Measurements from ENCODE around the gene DMD. TPM values are rescaled to one million over a fixed set of nuclear protein-coding genes. Genes with fewer than 3 reads are reported as not detected.

The DMD gene
- total and polyA plus RNA-seq, 2 donors (not counting 1 experiment from before 2014, with no cell fraction given) = 2.0 to 51.8 TPM

DNA sequence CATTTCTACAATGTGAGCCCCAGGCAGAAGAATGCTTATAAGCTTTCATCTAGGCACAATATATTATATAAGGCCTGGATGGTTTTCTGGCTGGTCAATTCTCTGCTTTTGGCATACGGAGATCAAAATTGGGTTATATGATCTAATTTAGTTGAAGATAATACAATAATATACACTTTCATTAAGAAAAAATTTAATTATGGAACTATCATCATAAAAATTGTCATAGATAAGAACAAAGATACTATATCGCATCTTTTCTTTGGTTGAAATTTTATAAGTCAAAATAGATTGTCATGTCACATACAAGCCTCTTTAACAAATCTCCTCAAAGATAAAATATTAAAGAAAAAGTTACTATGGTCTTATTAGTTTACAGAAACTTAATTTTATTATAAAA, 17.1 kb downstream of the DMD start:
- no peak overlapping the region for H3K4me3 Mint-ChIP-seq
- no peaks in the 10 kb centered on the region for H3K79me2 ChIP-seq (ENCODE audit: control insufficient read depth, insufficient read depth, low read length)
- WGBS (ENCODE audit: insufficient coverage) = no CpG with 5 or more reads among the region's 2 CpGs
- H3K4me3 ChIP-seq (ENCODE audit: control extremely low read depth in 1 of 5, extremely low read depth in 1 of 5, insufficient read depth in 1 of 5, low read depth in 2 of 5, low read length in 4 of 5) = no peak overlapping the region
- no peaks in the 10 kb centered on the region for H3K36me3 ChIP-seq (replicated peaks in 1 of 2; ENCODE audit: control extremely low read depth in 1 of 2, control insufficient read depth in 1 of 2, extremely low read depth in 1 of 2, insufficient read depth in 2 of 2, low read length in 1 of 2)
- intact Hi-C loops (cut with micrococcal nuclease) = no loop called here
- no peaks in the 10 kb centered on the region for H3K27me3 ChIP-seq (replicated peaks in 1 of 4; ENCODE audit: control extremely low read depth in 1 of 4, control insufficient read depth in 3 of 4, insufficient read depth in 4 of 4, low read length in 3 of 4)
- ATAC-seq (ENCODE audit: low read depth) (no peak), DNase-seq (no peak)
- H3K4me1 Mint-ChIP-seq = no peaks in the 10 kb centered on the region
- ChIA-PET CTCF (no interaction called here), POLR2A (no interaction called here)
- H3K27ac Mint-ChIP-seq = no peak overlapping the region
- H4K20me1 ChIP-seq (ENCODE audit: control insufficient read depth, insufficient read depth, low read length, poor library complexity, severe bottlenecking) = no peaks in the 10 kb centered on the region
- no peak overlapping the region for H2AFZ ChIP-seq (ENCODE audit: insufficient read depth, low read depth, low read length, poor library complexity, severe bottlenecking)
- H3K4me1 ChIP-seq (ENCODE audit: control insufficient read depth in 2 of 2, insufficient read depth in 2 of 2, low read length in 2 of 2) = no peaks in the 10 kb centered on the region
- no peak overlapping the region for H3K4me2 ChIP-seq (replicated peaks; ENCODE audit: low read depth, low read length, poor library complexity, severe bottlenecking)
- H3K27me3 Mint-ChIP-seq = no peaks in the 10 kb centered on the region
- no peaks in the 10 kb centered on the region for H3K9me3 Mint-ChIP-seq (ENCODE audit: insufficient read depth)
- TF ChIP-seq EZH2 (IDR thresholded peaks at IDR 0.05; ENCODE audit: borderline replicate concordance, insufficient read depth, low read depth, low read length, poor library complexity, severe bottlenecking) = no peak
- TF ChIP-seq, protein P1, sequence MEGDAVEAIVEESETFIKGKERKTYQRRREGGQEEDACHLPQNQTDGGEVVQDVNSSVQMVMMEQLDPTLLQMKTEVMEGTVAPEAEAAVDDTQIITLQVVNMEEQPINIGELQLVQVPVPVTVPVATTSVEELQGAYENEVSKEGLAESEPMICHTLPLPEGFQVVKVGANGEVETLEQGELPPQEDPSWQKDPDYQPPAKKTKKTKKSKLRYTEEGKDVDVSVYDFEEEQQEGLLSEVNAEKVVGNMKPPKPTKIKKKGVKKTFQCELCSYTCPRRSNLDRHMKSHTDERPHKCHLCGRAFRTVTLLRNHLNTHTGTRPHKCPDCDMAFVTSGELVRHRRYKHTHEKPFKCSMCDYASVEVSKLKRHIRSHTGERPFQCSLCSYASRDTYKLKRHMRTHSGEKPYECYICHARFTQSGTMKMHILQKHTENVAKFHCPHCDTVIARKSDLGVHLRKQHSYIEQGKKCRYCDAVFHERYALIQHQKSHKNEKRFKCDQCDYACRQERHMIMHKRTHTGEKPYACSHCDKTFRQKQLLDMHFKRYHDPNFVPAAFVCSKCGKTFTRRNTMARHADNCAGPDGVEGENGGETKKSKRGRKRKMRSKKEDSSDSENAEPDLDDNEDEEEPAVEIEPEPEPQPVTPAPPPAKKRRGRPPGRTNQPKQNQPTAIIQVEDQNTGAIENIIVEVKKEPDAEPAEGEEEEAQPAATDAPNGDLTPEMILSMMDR (IDR thresholded peaks at IDR 0.05) = no peak
- H3K27ac ChIP-seq (ENCODE audit: low read length in 2 of 2) = no peak overlapping the region
- H3K9me3 ChIP-seq (ENCODE audit: control extremely low read depth in 1 of 3, control insufficient read depth in 2 of 3, insufficient read depth in 1 of 3, low read length in 2 of 3) = no peaks in the 10 kb centered on the region
- H3K9ac ChIP-seq (ENCODE audit: low read length) = no peak overlapping the region

DNA sequence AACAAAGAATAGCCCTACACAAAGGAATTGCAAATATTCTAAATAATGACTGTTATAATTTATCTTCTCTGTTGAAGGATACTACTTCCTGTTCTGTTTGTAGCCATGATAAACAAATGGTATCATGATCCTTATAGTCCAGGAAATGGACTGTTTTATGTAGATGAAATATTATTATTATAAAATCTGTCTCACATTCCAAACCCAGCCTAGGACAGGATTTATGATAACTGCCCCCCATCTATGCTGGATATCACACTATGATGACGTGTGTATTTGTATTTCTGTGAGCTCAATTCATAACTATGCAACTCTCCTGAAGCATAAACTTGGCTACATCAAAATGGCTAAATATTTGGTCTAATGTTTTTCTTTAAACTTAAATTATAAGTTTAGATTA, 21.3 kb downstream of the DMD start:
- ATAC-seq (ENCODE audit: low read depth) (no peak), DNase-seq (no peak)
- H2AFZ ChIP-seq (ENCODE audit: insufficient read depth, low read depth, low read length, poor library complexity, severe bottlenecking) = no peak overlapping the region
- intact Hi-C loops (cut with micrococcal nuclease) = no loop called here
- no peaks in the 10 kb centered on the region for H3K36me3 ChIP-seq (replicated peaks in 1 of 2; ENCODE audit: control extremely low read depth in 1 of 2, control insufficient read depth in 1 of 2, extremely low read depth in 1 of 2, insufficient read depth in 2 of 2, low read length in 1 of 2)
- POLR2A ChIA-PET = no interaction called here
- Mint-ChIP-seq H3K27me3 (no peaks in the 10 kb centered on the region), H3K9me3 (ENCODE audit: insufficient read depth) (no peaks in the 10 kb centered on the region), H3K27ac (no peak overlapping the region), H3K4me3 (no peak overlapping the region), H3K4me1 (no peaks in the 10 kb centered on the region)
- H3K27ac ChIP-seq (ENCODE audit: low read length in 2 of 2) = no peak overlapping the region
- no CpG with 5 or more reads among the region's 1 CpG for WGBS (ENCODE audit: insufficient coverage)
- no peaks in the 10 kb centered on the region for H3K4me1 ChIP-seq (ENCODE audit: control insufficient read depth in 2 of 2, insufficient read depth in 2 of 2, low read length in 2 of 2)
- H3K4me3 ChIP-seq (ENCODE audit: control extremely low read depth in 1 of 5, extremely low read depth in 1 of 5, insufficient read depth in 1 of 5, low read depth in 2 of 5, low read length in 4 of 5) = no peak overlapping the region
- TF ChIP-seq, protein P1 (IDR thresholded peaks at IDR 0.05) = no peak
- H3K9me3 ChIP-seq (ENCODE audit: control extremely low read depth in 1 of 3, control insufficient read depth in 2 of 3, insufficient read depth in 1 of 3, low read length in 2 of 3) = no peaks in the 10 kb centered on the region
- no peaks in the 10 kb centered on the region for H3K27me3 ChIP-seq (replicated peaks in 1 of 4; ENCODE audit: control extremely low read depth in 1 of 4, control insufficient read depth in 3 of 4, insufficient read depth in 4 of 4, low read length in 3 of 4)
- H4K20me1 ChIP-seq (ENCODE audit: control insufficient read depth, insufficient read depth, low read length, poor library complexity, severe bottlenecking) = no peaks in the 10 kb centered on the region
- CTCF ChIA-PET = no interaction called here
- no peaks in the 10 kb centered on the region for H3K79me2 ChIP-seq (ENCODE audit: control insufficient read depth, insufficient read depth, low read length)
- H3K4me2 ChIP-seq (replicated peaks; ENCODE audit: low read depth, low read length, poor library complexity, severe bottlenecking) = no peak overlapping the region
- no peak overlapping the region for H3K9ac ChIP-seq (ENCODE audit: low read length)
